ENCODE data around the gene TSBP1.
"Not testable (repeated sequence)": the region's sequence is repeated elsewhere in the genome, so short reads cannot be mapped to it uniquely, and the experiment has no call there.

TSBP1 gene

DNA sequence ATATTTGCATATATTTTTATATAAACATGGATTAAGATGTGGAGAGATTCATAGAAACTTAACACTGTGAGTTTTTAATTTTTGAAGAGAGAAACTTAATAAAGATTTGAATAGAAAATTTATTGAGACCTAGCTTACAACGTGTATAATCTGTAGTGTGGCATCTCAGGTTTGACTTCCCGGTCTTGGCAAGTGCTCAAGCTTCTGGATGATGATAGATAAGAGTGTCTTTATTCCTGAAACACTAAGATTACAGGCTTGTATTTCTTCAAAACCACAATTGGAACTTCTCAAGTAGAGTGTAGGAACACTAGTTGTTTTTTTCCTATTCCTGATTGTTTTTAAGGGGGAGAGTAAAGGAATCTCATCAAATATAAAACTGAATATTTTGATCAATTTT, 83.3 kb downstream of the TSBP1 start:
- DNase-seq (ENCODE audit: low read depth in 2 of 2): no peak

DNA sequence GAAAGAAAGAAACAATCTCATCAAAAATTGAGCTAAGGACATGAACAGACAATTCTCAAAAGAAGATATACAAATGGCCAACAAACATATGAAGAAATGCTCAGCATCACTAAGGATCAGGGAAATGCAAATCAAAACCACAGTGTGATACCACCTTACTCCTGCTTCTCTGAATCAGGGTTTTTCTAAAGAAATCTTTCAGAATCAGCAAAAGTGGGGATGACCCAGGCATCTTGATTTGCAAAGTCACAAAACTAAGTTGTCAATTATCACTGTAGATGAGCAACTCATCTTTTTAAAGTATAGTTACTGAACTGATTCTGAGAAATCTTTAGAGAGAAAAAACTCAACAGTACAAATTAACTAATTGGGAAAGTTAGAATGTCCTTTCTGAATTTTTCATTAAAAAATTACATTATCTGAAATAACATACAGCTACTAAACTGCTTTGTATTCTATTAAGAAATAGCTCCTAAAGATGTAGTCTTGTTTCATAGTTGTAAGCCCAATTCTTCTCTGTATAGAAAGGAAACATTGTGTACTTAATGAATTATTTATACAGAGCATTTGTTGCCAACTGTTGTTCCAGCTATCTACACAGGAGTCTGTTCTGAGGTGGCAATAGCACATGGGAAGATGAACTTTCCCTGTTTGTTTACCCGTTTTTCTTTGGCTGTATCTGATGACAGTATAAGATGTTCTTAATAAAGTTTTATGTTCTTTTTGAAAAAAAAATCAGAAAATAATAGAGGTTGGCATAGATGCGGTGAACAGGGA, 97.7 kb downstream of the TSBP1 start:
- DNase-seq (ENCODE audit: low read depth in 2 of 2): not testable (repeated sequence)

DNA sequence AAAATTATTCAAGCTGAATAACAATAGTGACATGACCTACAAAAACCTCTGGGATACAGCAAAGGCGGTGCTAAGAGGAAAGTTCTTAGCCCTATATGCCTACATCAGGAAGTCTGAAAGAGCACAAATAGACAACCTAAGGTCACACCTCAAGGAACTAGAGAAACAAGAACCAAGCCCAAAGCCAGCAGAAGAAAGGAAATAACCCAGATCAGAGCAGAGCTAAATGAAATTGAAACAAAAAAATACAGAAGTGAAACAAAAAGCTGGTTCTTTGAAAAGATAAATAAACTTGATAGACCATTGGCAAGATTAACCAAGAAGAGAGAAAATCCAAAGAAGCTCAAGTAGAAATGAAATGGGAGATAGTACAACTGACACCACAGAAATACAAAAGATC, 100.3 kb downstream of the TSBP1 start:
- DNase-seq (ENCODE audit: low read depth in 2 of 2): no peak

- DNase-seq (ENCODE audit: low read depth in 2 of 2): not testable (repeated sequence)
Measured at GRCh38 chr6:32268459-32268858, 103.2 kb downstream of the TSBP1 start.

GRCh38 chr6:32267035-32267434, 104.7 kb downstream of the TSBP1 start:
- DNase-seq (ENCODE audit: low read depth in 2 of 2): no peak

DNA sequence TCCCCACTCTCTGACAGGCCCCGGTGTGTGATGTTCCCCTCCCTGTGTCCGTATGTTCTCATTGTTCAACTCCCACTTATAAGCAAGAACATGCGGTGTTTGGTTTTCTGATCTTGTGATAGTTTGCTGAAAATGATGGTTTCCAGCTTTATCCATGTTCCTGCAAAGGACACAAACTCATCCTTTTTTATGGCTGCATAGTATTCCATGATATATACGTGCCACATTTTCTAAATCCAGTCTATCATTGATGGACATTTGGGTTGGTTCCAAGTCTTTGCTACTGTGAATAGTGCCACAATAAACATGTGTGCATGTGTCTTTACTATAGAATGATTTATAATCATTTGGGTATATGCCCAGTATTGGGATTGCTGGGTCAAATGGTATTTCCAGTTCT, 114.4 kb downstream of the TSBP1 start:
- not testable (repeated sequence) for DNase-seq (ENCODE audit: low read depth in 2 of 2)

- peak; percentile 44 to 70 for DNase-seq (ENCODE audit: low read depth in 2 of 2)
Measured at GRCh38 chr6:32255199-32256153, 116.2 kb downstream of the TSBP1 start.

- DNase-seq (ENCODE audit: low read depth in 2 of 2): no peak
Measured at GRCh38 chr6:32254761-32255198, 116.9 kb downstream of the TSBP1 start.

- DNase-seq (ENCODE audit: low read depth in 2 of 2): no peak
Measured at GRCh38 chr6:32252331-32253009, 119.2 kb downstream of the TSBP1 start.

DNA sequence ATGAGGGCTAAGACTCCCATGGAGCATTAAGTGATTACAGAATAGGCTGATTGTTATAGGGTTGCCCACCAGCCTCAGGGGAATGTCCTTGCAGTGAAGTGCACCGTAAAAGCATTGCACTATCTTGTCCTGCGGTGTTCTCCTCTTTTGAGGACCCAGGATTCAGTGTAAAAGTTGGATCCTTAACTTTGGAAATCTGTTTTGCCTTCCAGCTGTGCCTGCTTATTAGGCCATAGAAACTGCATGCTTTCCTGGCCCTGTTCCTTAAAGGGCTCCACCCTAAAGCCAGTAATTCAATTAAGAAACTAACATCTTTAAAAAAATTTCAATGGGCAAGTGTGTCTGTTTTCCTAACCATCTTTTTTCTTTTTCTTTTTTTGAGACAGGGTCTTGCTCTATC, 122.4 kb downstream of the TSBP1 start:
- DNase-seq (ENCODE audit: low read depth in 2 of 2): no peak

DNA sequence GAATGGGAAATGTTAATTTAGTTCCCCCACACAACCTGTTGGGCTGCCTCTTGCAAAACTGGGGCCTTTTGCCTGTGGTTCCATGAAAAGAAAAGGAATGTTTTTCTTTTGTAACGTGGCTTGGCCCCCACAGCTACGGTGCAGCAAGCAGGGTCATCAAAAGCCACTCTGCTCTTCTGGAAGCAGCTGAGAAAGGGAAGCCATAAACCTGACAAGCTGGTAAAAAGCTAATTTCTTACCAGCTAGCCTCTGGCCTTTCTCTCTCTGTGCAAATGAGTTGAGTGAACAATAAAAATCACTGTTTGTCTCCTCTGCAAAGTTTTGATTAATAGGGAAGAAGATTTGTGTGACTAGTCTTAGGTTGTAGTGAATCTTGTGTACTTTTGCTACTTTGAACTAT, 124.3 kb downstream of the TSBP1 start:
- no peak for DNase-seq (ENCODE audit: low read depth in 2 of 2)

- peak; percentile 53 to 62 for DNase-seq (ENCODE audit: low read depth in 2 of 2)
Measured at GRCh38 chr6:32244946-32245398, 126.7 kb downstream of the TSBP1 start.

DNA sequence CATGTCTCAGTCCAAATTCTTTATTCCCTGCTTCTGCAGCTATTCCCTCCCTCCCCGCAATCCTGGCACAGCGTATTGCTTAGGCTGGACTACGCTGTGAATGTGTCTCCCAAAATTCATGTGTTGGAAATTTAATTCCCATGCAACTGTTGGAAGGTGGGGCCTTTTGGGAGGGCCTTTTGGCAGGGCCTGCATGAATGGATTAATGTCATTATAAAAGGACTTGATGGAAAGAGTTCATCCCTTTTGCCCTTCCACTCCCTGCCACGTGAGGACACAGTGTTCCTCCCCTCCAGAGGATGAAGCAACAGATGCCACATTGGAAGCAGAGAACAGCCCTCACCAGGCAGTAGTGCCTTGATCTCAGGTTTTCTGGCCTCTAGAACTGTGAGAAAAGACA, 127.4 kb downstream of the TSBP1 start:
- DNase-seq (ENCODE audit: low read depth in 2 of 2): no peak
